HepG2 (cell line): ENCODE measurements around the gene GPR17. TPM values are rescaled to one million over a fixed set of nuclear protein-coding genes. Genes with fewer than 3 reads are reported as not detected.

ENCODE experiments used
- ATAC-seq: fragments of 200-7000 bp; cut with Tn5 transposase; 3 replicates; pipeline ENCODE4 v1.9.1; 2020; ENCODE audit warnings: mild to moderate bottlenecking, moderate library complexity
- BruUV-seq: library from RNA; stranded (reverse); fragments of 400-500 nt; replicated peaks from 2 replicates; lab custom pipeline; 2021; lab: Mats Ljungman, UMichigan
- CTCF ChIA-PET: fragments of 300-600 bp; formaldehyde crosslinking; extraction: SDS; loops from one replicate; lab custom pipeline; 2021; ENCODE audit warnings: low total read pairs, inconsistent platforms, low intra/inter-chr PET ratio; lab: Yijun Ruan, JAX
- POLR2A ChIA-PET: fragments of 350-600 bp; sonication (Branson Sonifier 250); formaldehyde crosslinking; loops from one replicate; lab custom pipeline; 2020; ENCODE audit warnings: antibody characterized with exemption, inconsistent platforms; lab: Yijun Ruan, JAX
- DNase-seq: peaks from one replicate; pipeline ENCODE4 v3.0.0-alpha.2; 2015; ENCODE audit warnings: low spot score
- FAIRE-seq: peaks from 3 replicates; lab custom pipeline; 2011; peaks lifted over from hg19 to GRCh38; lab: Jason Lieb, UNC
- H2AFZ ChIP-seq: one replicate; pipeline ENCODE4 v1.6.1; 2011; ENCODE audit warnings: low read length, inconsistent platforms
- H3K27ac ChIP-seq: fragments of 300-600 bp; 3 replicates; pipeline ENCODE4 v1.8.0; 2011; ENCODE audit warnings: mixed run types, mild to moderate bottlenecking, mixed read lengths, low read length, inconsistent platforms; ENCODE audit not compliant: insufficient read depth; ENCODE audit errors: extremely low read length
- H3K27me3 ChIP-seq, 2 experiments: fragments of 200-600 bp in 1 of 2; 2 replicates in 1 of 2; 3 replicates in 1 of 2; pipeline versions ENCODE4 v1.6.0 to v1.8.0; 2011; ENCODE audit warnings: low read length in 2 of 2, mild to moderate bottlenecking in 2 of 2, moderate library complexity in 2 of 2, inconsistent platforms in 1 of 2; ENCODE audit not compliant: insufficient read depth in 2 of 2, control insufficient read depth in 1 of 2
- H3K36me3 ChIP-seq, 2 experiments: fragments of 200-600 bp in 1 of 2; replicated peaks in 1 of 2; 2 replicates in 1 of 2; 3 replicates in 1 of 2; pipeline versions ENCODE4 v1.5.1 to v1.8.0; 2011; ENCODE audit warnings: low read length in 2 of 2, inconsistent platforms in 1 of 2; ENCODE audit not compliant: insufficient read depth in 2 of 2, control insufficient read depth in 1 of 2
- H3K4me1 ChIP-seq: 2 replicates; pipeline ENCODE4 v1.5.1; 2012; ENCODE audit warnings: low read length, inconsistent platforms; ENCODE audit not compliant: insufficient read depth
- H3K4me2 ChIP-seq: 2 replicates; pipeline ENCODE4 v1.6.0; 2011; ENCODE audit warnings: low read depth, low read length, inconsistent platforms
- H3K4me3 ChIP-seq, 3 experiments: fragments of 200-600 bp in 1 of 3; sonication (generic), shearing (Covaris generic) in 1 of 3; replicated peaks in 1 of 3; 2 replicates each; pipeline ENCODE4 v1.5.1; 2011 to 2016; ENCODE audit warnings: low read length in 3 of 3, inconsistent platforms in 2 of 3, low read depth in 2 of 3, mild to moderate bottlenecking in 2 of 3, control low read depth in 1 of 3, mixed read lengths in 1 of 3; ENCODE audit not compliant: insufficient read depth in 1 of 3
- H3K79me2 ChIP-seq: one replicate; pipeline ENCODE4 v1.6.1; 2011; ENCODE audit warnings: low read length, inconsistent platforms; ENCODE audit not compliant: insufficient read depth
- H3K9ac ChIP-seq: 2 replicates; pipeline ENCODE4 v1.6.0; 2011; ENCODE audit warnings: mild to moderate bottlenecking, low read depth, low read length, inconsistent platforms; ENCODE audit not compliant: insufficient read depth
- H3K9me3 ChIP-seq: 2 replicates; pipeline ENCODE4 v1.5.1; 2012; ENCODE audit warnings: mild to moderate bottlenecking, low read length
- H4K20me1 ChIP-seq: 2 replicates; pipeline ENCODE4 v1.6.0; 2011; ENCODE audit warnings: inconsistent platforms, mild to moderate bottlenecking, low read length, moderate library complexity; ENCODE audit not compliant: insufficient read depth
- ATM ChIP-seq: fragments of 450-650 bp; IDR thresholded peaks from 2 replicates; pipeline ENCODE4 v1.7.1; 2017; ENCODE audit warnings: mild to moderate bottlenecking, borderline replicate concordance
- CEBPB ChIP-seq: IDR thresholded peaks from 2 replicates; pipeline ENCODE4 v1.6.1; 2011; ENCODE audit warnings: low read depth, low read length, improper control_type of control experiment, borderline replicate concordance
- KDM2A ChIP-seq: sonication (generic); formaldehyde crosslinking; IDR thresholded peaks from 2 replicates; pipeline ENCODE4 v1.4.0; 2020; ENCODE audit warnings: low read depth, missing genetic modification reagents, borderline replicate concordance
- RAD51 ChIP-seq: fragments of 450-650 bp; IDR thresholded peaks from 2 replicates; pipeline ENCODE4 v1.6.1; 2016; ENCODE audit warnings: borderline replicate concordance
- ZFP36L1 ChIP-seq: sonication (generic); formaldehyde crosslinking; IDR thresholded peaks from 2 replicates; pipeline ENCODE4 v1.8.0; 2022; ENCODE audit warnings: mild to moderate bottlenecking, missing genetic modification reagents, moderate library complexity
- ZNF350 ChIP-seq: sonication (generic); formaldehyde crosslinking; IDR thresholded peaks from 2 replicates; pipeline ENCODE4 v1.4.0; 2020; ENCODE audit warnings: mild to moderate bottlenecking, low read depth, missing genetic modification reagents, borderline replicate concordance
- ZNF446 ChIP-seq: sonication (generic); formaldehyde crosslinking; IDR thresholded peaks from 2 replicates; pipeline ENCODE4 v1.5.0; 2020; ENCODE audit warnings: mild to moderate bottlenecking, missing genetic modification reagents
- ZNF468 ChIP-seq: sonication (generic); formaldehyde crosslinking; IDR thresholded peaks from 2 replicates; pipeline ENCODE4 v1.8.0; 2022; ENCODE audit warnings: mild to moderate bottlenecking, moderate library complexity, missing genetic modification reagents
- ZNF598 ChIP-seq: sonication (generic); formaldehyde crosslinking; IDR thresholded peaks from 2 replicates; pipeline ENCODE4 v1.5.1; 2020; ENCODE audit warnings: mild to moderate bottlenecking, missing genetic modification reagents, borderline replicate concordance
- ZNF768 ChIP-seq: sonication (generic); formaldehyde crosslinking; IDR thresholded peaks from 2 replicates; pipeline ENCODE4 v1.4.0; 2020; ENCODE audit warnings: missing genetic modification reagents
- WGBS: methylation state at CpG from one replicate; pipeline ENCODE4 v1.1.6; 2017; ENCODE audit warnings: low lambda C conversion rate; 5-methylcytosine and 5-hydroxymethylcytosine counted together
- in situ Hi-C: cut with HindIII; loops from 2 replicates; pipeline ENCODE4 v1.10.0; 2017; ENCODE audit warnings: low pct_unique_long_range_greater_than_20kb; ENCODE audit not compliant: extremely low pct_ligation_motif_present
- intact Hi-C: fragments of 100-400 bp; cut with micrococcal nuclease; formaldehyde crosslinking; loops from one replicate; pipeline ENCODE4 v1.10.0; 2022; ENCODE audit not compliant: unreplicated experiment
- polyA plus RNA-seq, 8 experiments: library from polyadenylated mRNA; depleted of rRNA in 3 of 8; stranded (reverse) in 7 of 8; unstranded in 1 of 8; fragments of >200 nt; fragmentation: Illumina TruSeq in 4 of 8; extraction: Trizol in 4 of 8; gene quantifications; 2 replicates each; pipeline versions ENCODE4 v1.2.1 to v1.2.3, GENCODE V29; 2011 to 2016; ENCODE audit warnings: low read depth in 4 of 8, missing spikeins in 1 of 8, mixed read lengths in 1 of 8; ENCODE audit not compliant: insufficient read depth in 1 of 8
- total RNA-seq, 5 experiments: library from RNA; depleted of rRNA; stranded (reverse); fragments of >200 nt; fragmentation: Illumina TruSeq; extraction: Trizol; gene quantifications; 2 replicates each; pipeline ENCODE4 v1.2.3, GENCODE V29; 2016; ENCODE audit warnings: low read depth in 1 of 5
- TF ChIP-seq, protein P1 (sequence below): sonication (generic); formaldehyde crosslinking; IDR thresholded peaks from 2 replicates; pipeline ENCODE4 v1.9.0; 2021; ENCODE audit warnings: missing genetic modification reagents, borderline replicate concordance
- TF ChIP-seq, protein P2 (sequence below): sonication (generic); formaldehyde crosslinking; IDR thresholded peaks from 2 replicates; pipeline ENCODE4 v1.5.1; 2020; ENCODE audit warnings: missing genetic modification reagents, mild to moderate bottlenecking, borderline replicate concordance
- TF ChIP-seq, protein P3 (sequence below): IDR thresholded peaks from 2 replicates; pipeline ENCODE4 v1.6.1; 2012; ENCODE audit warnings: low read length, improper control_type of control experiment
- TF ChIP-seq, protein P4 (sequence below): sonication (generic); formaldehyde crosslinking; IDR thresholded peaks from 2 replicates; pipeline ENCODE4 v1.5.0; 2020; ENCODE audit warnings: mild to moderate bottlenecking, missing genetic modification reagents, moderate library complexity

GPR17 gene
- total and polyA plus RNA-seq, 2 of the 13 experiments (the other 11 are each of a cell fraction or from before 2014, with no cell fraction given) = not detected

DNA sequence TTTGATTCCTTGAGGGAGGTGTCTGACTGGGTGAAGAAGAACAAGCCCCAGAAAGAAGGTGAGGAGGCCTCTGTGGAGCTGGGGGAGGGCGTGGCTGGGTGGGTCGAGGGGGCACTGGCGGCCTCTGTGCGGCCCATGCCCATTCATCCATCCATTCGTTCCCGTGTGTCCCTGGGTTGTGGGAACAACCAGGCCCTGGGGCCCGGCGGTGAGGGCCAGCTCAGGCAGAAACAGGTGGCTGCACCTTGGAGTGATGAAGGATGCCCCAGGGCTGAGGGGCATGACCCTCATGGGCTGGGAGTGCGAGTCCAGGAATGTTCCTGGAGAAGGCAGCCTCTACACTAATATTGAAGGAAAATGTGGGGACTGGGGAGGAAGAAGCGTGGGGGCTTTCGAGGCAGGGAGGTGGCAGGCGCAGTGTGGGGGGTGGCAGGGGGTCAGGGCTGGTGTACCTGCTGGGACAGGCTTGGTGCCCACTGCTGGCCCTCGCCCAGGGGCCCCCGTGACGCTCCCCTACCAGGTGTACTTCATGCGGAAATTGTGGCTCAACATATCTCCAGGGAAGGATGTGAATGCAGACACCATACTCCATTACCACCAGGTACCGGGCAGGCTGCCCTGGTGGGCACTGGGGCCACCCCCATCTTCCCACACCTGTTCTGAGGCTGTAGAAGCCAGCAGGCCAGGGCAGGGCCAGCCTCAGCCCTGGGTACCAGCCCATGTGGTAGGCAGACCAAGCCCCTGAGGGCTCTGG, 11.2 kb upstream of the GPR17 start:
- no peak overlapping the region for H3K27ac ChIP-seq
- peaks cover 24% of the 10 kb centered on the region for H3K4me1 ChIP-seq
- H2AFZ ChIP-seq = no peak overlapping the region
- no peak for FAIRE-seq
- ChIA-PET POLR2A (no interaction called here), CTCF (no interaction called here)
- no peak overlapping the region for H3K4me3 ChIP-seq
- BruUV-seq = no TSS peak
- H3K79me2 ChIP-seq = no peaks in the 10 kb centered on the region
- H4K20me1 ChIP-seq = no peaks in the 10 kb centered on the region
- no peak for ATAC-seq
- intact Hi-C loops (no loop called here), in situ Hi-C loops (no loop called here)
- no peak overlapping the region for H3K4me2 ChIP-seq
- WGBS = 33% methylated on average over 14 of the region's 17 CpGs
- no peak for DNase-seq
- H3K27me3 ChIP-seq = peaks cover 31 to 96% of the 10 kb centered on the region in 2 experiments
- H3K9ac ChIP-seq = no peak overlapping the region
- no peaks in the 10 kb centered on the region for H3K9me3 ChIP-seq
- H3K36me3 ChIP-seq = no peaks in the 10 kb centered on the region
- TF ChIP-seq, protein P1, sequence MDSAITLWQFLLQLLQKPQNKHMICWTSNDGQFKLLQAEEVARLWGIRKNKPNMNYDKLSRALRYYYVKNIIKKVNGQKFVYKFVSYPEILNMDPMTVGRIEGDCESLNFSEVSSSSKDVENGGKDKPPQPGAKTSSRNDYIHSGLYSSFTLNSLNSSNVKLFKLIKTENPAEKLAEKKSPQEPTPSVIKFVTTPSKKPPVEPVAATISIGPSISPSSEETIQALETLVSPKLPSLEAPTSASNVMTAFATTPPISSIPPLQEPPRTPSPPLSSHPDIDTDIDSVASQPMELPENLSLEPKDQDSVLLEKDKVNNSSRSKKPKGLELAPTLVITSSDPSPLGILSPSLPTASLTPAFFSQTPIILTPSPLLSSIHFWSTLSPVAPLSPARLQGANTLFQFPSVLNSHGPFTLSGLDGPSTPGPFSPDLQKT (CRISPR knock-in tag) = no peak
- TF ChIP-seq ZNF598 (CRISPR knock-in tag) = no peak
- no peak for TF ChIP-seq CEBPB
- no peak for TF ChIP-seq ZFP36L1 (CRISPR knock-in tag)
- no peak for TF ChIP-seq ZNF768 (CRISPR knock-in tag)
- no peak for TF ChIP-seq RAD51
- no peak for TF ChIP-seq ZNF468 (CRISPR knock-in tag)
- TF ChIP-seq ZNF446 (CRISPR knock-in tag) = no peak
- no peak for TF ChIP-seq KDM2A (CRISPR knock-in tag)
- TF ChIP-seq, protein P2, sequence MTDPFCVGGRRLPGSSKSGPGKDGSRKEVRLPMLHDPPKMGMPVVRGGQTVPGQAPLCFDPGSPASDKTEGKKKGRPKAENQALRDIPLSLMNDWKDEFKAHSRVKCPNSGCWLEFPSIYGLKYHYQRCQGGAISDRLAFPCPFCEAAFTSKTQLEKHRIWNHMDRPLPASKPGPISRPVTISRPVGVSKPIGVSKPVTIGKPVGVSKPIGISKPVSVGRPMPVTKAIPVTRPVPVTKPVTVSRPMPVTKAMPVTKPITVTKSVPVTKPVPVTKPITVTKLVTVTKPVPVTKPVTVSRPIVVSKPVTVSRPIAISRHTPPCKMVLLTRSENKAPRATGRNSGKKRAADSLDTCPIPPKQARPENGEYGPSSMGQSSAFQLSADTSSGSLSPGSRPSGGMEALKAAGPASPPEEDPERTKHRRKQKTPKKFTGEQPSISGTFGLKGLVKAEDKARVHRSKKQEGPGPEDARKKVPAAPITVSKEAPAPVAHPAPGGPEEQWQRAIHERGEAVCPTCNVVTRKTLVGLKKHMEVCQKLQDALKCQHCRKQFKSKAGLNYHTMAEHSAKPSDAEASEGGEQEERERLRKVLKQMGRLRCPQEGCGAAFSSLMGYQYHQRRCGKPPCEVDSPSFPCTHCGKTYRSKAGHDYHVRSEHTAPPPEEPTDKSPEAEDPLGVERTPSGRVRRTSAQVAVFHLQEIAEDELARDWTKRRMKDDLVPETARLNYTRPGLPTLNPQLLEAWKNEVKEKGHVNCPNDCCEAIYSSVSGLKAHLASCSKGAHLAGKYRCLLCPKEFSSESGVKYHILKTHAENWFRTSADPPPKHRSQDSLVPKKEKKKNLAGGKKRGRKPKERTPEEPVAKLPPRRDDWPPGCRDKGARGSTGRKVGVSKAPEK (CRISPR knock-in tag) = no peak
- TF ChIP-seq, protein P3, sequence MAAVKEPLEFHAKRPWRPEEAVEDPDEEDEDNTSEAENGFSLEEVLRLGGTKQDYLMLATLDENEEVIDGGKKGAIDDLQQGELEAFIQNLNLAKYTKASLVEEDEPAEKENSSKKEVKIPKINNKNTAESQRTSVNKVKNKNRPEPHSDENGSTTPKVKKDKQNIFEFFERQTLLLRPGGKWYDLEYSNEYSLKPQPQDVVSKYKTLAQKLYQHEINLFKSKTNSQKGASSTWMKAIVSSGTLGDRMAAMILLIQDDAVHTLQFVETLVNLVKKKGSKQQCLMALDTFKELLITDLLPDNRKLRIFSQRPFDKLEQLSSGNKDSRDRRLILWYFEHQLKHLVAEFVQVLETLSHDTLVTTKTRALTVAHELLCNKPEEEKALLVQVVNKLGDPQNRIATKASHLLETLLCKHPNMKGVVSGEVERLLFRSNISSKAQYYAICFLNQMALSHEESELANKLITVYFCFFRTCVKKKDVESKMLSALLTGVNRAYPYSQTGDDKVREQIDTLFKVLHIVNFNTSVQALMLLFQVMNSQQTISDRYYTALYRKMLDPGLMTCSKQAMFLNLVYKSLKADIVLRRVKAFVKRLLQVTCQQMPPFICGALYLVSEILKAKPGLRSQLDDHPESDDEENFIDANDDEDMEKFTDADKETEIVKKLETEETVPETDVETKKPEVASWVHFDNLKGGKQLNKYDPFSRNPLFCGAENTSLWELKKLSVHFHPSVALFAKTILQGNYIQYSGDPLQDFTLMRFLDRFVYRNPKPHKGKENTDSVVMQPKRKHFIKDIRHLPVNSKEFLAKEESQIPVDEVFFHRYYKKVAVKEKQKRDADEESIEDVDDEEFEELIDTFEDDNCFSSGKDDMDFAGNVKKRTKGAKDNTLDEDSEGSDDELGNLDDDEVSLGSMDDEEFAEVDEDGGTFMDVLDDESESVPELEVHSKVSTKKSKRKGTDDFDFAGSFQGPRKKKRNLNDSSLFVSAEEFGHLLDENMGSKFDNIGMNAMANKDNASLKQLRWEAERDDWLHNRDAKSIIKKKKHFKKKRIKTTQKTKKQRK = no peak
- TF ChIP-seq ATM = no peak
- no peak for TF ChIP-seq ZNF350 (CRISPR knock-in tag)
- TF ChIP-seq, protein P4, sequence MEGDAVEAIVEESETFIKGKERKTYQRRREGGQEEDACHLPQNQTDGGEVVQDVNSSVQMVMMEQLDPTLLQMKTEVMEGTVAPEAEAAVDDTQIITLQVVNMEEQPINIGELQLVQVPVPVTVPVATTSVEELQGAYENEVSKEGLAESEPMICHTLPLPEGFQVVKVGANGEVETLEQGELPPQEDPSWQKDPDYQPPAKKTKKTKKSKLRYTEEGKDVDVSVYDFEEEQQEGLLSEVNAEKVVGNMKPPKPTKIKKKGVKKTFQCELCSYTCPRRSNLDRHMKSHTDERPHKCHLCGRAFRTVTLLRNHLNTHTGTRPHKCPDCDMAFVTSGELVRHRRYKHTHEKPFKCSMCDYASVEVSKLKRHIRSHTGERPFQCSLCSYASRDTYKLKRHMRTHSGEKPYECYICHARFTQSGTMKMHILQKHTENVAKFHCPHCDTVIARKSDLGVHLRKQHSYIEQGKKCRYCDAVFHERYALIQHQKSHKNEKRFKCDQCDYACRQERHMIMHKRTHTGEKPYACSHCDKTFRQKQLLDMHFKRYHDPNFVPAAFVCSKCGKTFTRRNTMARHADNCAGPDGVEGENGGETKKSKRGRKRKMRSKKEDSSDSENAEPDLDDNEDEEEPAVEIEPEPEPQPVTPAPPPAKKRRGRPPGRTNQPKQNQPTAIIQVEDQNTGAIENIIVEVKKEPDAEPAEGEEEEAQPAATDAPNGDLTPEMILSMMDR (CRISPR knock-in tag) = no peak
